Measurements from ENCODE around the gene TANC1.
A peak's percentile ranks its signal among the peaks of the same experiment; 100 is the strongest.
"Not testable (repeated sequence)": the region's sequence is repeated elsewhere in the genome, so short reads cannot be mapped to it uniquely, and the experiment has no call there.

The TANC1 gene

DNA sequence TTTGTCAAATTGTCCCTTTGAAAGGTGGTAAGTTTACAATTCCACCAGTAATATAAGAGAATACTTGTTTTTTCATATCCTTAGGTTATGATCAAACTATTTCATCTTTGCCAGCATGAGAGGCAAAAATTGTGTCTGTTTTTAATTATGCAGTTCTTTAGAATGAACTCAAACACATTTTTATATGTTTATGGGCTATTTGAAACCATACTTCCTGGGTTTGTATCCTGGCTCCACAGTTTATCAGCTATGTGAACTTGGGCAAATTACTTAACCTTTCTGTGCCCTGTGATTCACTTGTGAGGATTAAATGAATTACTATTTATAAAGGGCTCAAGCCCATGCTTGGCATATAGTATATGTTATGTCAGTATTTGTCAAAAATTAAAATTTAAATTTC, 109.4 kb downstream of the TANC1 start:
- no peak overlapping the region for H3K27ac ChIP-seq
- no peak for DNase-seq (ENCODE audit: low read depth, low spot score)

DNA sequence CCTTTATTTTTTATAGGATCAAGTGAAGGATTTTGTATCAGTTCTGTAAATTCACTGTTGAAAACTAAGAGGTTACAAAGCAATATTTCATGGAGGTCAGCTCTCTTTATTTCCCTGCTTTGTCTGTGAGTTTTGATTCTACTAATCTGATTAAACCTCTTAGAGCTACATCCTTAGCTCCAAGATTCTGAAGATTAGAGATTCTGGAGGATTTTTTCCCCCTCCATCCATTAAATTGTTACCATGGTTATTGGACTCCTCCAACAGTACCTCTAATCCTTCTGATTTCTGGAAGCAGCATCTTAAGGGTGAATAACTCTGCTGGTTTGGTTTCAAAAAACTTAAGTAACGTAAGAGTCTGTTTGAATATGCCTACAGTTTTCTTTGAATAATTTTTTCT, 110.0 kb downstream of the TANC1 start:
- DNase-seq (ENCODE audit: low read depth, low spot score) = no peak
- H3K27ac ChIP-seq = no peak overlapping the region

DNA sequence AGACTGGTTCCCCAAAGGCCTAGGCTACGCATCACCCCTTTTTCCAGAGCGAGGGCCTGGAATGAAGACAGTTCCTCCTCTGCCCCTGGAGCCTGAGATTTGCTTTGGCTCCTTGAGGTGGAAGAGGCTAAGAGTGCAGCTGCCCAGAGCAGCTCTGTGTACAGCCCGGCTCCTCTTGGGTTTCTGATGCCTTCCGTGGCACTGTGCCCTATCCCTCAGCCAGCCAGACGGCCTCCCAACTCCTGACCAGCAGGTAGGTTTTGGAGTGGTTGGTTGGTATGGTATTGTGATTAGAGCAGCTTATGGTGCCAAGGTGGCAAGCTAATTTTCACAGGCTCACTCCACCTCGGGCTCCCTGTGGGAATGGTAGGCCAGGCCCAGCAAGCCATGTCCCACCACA, 112.2 kb downstream of the TANC1 start:
- no peak overlapping the region for H3K27ac ChIP-seq
- no peak for DNase-seq (ENCODE audit: low read depth, low spot score)

DNA sequence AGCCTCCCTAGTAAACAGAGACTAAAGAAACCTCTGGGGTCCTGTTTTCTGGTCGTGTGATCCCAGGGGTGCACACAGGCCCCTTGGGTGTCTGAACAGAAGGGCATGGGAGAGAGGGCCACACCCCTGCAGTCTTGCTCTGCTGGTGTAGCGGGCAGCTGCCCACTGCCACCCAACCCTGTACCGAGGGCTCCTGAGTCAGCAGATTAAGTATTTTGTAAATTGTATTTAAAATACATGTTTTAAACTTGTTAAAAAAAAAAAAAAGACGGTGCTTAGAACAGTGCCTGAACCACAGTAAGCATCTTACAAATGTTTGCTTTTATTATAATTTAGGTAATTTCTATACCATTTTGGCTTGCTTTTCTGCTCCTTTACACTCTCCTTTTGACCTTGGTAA, 113.7 kb downstream of the TANC1 start:
- H3K27ac ChIP-seq = no peak overlapping the region
- no peak for DNase-seq (ENCODE audit: low read depth, low spot score)

DNA sequence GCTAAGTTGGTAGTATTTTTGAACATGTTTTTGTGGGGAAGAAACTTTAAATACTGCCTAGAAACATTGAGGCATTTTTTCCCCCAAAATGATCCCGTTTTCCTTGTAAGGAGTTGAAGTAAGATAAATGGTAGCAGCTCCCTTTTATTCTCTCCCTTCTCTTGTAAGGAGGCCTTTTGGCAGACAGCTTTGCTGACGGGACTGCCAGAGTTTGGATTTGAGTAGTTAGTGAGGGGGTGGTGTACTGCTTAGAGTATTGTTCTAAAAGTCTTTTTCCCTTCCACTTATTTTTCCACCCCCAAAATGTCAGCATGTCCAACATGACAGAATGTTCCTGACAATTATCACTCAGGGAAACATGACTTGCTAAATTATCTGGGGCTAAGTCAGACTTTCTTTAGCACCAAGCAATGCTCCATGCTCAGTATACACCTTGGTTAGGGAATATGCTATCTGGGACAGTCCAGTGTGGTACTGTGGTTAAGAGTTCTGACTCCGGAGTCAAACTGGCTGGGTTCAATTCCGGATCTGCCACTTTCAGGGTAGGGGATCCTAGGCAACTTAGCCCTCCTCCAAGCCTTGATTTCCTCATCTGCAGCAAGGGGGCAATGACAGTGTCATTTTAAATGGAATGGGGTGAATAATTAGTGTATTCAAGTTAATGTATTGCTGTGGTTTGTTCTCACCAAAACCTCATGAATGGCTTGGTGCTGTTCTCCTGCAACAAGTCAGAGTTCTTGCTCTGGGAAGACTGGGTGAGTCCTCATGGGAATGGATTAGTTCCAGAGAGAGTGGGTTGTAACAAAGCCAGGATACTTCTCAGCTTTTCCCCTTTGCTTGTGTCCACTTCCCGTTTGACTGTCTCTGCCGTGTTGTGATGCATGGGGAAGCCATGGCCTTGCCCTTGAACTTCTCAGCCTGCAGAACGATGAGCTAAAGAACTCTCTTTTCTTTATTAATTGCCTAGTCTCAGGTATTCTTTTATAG, 116.2 kb downstream of the TANC1 start:
- no peak for DNase-seq (ENCODE audit: low read depth, low spot score)
- no peak overlapping the region for H3K27ac ChIP-seq

DNA sequence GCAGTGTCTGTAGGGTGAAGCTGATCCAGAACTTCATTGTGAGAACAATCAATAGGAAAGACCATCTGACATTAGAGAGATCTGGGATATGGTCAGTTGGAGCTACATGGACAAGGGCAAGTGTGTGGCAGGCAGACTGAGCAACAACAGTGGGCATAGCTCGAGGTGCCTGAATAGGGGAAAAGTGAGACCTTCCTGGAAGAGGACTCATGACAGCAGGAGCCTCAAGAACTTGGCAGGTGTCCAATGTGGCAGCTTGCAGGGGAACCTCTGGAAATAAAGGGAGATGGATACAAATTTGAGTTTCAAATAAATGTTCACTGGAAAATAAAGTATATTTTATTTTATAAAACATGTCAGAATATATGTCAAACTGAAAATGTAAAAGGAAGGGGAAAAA, 117.9 kb downstream of the TANC1 start:
- no peak for DNase-seq (ENCODE audit: low read depth, low spot score)
- H3K27ac ChIP-seq = no peak overlapping the region

DNA sequence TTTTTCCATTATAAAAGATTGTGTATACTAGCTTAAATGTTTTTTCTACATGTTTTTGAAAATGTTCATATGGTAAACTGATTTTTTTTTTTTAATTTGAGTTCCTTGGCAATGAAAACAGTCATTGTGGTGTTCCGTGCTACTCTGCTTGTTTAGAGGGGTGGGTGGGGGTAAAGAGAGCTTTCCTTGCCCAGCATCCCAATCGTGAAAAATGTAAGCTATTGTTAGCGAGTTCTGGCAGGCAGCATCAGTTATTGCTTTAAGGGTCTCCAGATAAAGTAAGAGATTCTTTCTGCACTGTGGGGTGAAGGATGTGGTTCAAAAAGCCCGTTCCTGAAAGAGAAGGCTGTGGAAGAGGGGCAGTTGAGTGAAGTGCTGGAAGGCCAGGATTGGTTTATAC, 118.4 kb downstream of the TANC1 start:
- DNase-seq (ENCODE audit: low read depth, low spot score) = no peak
- no peak overlapping the region for H3K27ac ChIP-seq

DNA sequence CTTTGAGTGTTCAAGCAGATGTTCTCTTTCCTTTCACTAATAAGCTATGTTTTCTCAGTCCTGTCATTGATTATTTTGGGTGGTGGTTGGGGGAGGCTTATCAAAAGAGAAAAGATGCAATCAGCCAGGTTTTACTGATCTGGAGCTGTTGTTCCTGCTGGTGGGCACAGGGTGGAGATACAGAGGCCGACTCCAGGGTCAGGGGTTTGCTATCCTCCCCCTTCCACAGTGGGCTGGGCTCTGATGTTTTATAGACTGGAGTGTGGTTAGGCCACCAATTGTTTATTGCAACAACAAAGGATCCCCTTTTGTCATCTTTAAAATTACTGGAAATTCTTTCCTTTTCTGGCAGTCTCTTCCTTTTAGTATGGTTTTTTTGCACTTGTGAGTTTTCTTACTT, 120.5 kb downstream of the TANC1 start:
- DNase-seq (ENCODE audit: low read depth, low spot score) = no peak
- peak overlapping the region; percentile 91 for H3K27ac ChIP-seq

DNA sequence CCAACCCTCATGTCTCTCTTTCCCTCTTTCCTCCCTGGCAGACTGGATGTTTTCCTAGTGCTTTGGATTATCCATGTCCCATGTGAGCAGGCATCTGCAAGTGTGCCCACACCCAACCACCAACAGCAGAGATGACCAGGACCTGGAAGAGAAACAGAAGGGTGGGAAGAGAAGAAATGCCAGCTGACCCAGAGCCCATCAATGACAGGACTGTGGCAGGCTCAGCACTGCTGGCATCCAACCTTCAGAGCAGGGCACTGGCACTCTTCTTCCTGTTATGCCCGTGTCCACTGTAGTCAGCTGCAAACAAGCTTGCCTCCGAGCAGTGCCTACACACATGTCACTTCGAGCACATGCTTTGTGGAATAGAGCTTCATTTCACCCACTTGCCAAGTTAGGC, 121.1 kb downstream of the TANC1 start:
- peak overlapping the region; percentile 91 for H3K27ac ChIP-seq
- DNase-seq (ENCODE audit: low read depth, low spot score) = no peak

DNA sequence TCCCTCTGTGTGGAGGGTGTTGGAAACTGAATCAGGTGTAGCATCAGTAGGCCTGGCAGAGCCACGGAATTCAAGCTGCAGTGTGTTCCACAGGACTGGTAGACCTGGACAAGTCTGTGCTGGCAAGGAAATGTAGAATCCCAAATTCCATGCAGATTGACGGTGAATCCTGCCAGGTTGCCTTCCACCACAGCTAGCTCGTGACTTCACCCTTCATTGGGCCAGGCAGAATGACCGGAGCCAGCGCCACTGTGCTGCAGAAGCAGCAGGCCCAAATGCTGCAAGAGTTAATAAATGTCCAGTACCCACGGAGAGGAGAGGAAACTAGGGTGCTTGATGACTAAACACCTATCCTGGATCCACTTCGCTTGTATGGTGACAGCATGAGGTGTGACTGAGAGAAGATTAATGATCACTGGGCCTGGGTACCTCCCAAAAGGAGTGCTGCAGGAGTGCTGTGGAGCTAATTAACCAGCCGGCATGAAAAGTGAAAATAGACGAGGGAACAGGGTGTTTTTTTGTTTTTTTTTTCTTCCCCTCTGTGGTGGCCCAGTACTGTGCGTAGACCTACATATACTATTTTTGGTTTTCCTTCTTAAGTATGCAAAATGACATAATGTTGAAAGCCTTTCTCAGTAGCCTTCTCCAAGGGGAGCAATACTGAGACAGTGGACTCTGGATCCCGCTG, 122.2 kb downstream of the TANC1 start:
- peak overlapping the region; percentile 91 for H3K27ac ChIP-seq
- no peak for DNase-seq (ENCODE audit: low read depth, low spot score)

DNA sequence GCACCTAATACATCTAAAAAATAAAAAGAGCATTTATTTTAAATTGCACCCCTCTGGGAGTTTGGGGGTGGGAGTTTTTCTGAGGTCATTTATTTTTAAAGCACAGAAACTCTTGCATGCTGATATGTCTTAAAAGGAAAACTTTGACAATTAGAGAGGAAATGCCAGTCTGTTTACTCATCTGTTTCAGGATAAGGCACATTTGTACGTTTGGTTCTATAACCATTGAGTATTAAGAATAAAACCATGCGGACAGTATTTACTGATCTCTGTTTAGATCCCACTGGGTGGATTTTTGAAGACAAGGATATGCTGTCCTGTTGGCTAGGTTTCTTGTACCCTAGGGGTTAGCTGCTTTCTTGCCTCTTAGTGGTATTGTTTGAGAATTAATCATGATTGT, 122.9 kb downstream of the TANC1 start:
- no peak for DNase-seq (ENCODE audit: low read depth, low spot score)
- peak overlapping the region; percentile 91 for H3K27ac ChIP-seq

DNA sequence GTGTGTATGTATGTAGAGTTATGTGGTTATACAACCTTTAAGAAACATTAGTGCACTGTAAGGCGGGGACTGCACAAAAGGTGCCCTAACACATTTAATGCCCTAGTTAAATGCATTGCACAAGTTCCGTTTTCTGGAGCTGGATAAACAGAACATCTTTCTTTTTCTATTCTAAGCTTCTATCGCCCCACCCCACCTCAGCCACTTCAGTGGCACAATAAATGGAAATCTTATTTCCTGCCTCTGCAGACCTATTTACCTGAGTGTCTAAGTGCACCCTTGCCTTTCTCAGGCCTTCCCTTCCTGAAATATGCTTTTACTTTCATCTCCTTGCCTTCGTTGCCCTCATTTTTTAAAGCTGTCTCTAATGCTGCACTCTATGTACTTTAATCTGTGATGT, 123.5 kb downstream of the TANC1 start:
- no peak for DNase-seq (ENCODE audit: low read depth, low spot score)
- peak overlapping the region; percentile 91 for H3K27ac ChIP-seq

DNA sequence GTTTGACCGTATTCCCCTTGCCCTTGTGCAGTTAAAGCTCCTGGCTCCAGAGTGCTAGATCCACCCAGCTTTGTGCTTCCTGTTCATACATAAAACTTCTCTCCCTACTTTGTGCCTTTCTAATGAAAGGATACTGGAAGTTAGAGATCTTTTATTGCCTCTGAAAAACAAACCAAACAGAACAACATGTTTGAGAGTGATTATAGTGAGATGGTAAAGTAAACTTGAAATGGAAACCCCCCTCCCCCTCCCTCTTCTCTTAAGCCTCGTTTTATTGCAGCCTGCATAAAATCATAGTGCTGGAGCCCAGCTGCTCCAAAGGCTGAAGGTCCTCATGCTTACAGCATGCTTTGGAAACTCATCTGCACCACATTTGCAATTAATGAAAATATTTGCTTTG, 125.1 kb downstream of the TANC1 start:
- H3K27ac ChIP-seq = peak overlapping the region; percentile 91
- no peak for DNase-seq (ENCODE audit: low read depth, low spot score)

DNA sequence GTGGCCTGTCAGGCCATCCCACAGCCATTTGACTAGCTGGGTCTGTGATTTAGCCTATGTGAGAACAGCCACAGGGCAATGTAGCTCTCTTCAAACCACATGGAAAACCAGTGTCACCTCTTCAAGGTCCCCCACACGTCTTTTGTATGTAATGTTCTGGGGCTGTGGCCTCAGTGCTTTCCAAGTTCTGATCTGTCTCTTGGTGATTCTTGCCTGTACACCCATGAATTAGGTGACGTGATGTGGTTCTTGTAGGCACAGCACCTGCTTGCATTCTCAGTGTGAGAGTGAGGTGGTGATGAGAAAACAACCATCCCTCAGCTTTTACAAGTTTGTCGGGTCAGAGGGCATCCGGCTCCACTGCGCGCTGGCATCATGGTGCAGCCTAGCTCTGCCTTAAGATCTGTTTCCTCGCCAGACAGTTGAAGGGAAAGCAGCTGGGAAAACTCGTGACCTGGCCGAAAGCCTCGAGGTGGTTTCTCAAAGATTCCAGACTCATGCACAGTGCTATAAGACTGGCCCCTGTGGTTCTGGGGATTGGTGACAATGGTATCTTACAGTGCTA, 125.8 kb downstream of the TANC1 start:
- DNase-seq (ENCODE audit: low read depth, low spot score) = no peak
- H3K27ac ChIP-seq = no peak overlapping the region

DNA sequence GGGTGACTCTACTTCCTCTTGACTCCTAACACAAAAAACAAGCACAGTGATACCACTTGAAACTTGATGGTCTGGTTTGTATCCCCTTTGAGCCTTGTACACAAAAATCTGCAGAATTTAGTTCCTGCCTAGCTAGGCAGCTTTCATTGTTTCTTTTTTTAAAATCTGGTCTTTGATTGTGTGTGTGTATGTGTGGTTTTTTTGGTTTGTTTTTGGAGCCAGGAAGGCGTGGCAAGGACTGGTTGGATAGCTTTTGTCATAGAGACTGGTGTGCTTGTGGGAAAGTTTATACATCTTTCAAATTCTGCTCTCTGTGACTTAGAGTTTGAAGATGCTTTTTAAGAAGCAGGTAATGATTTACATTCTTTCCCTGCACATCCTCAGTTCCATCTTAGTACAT, 127.4 kb downstream of the TANC1 start:
- H3K27ac ChIP-seq = peak overlapping the region; percentile 92
- peak; percentile 29 for DNase-seq (ENCODE audit: low read depth, low spot score)

DNA sequence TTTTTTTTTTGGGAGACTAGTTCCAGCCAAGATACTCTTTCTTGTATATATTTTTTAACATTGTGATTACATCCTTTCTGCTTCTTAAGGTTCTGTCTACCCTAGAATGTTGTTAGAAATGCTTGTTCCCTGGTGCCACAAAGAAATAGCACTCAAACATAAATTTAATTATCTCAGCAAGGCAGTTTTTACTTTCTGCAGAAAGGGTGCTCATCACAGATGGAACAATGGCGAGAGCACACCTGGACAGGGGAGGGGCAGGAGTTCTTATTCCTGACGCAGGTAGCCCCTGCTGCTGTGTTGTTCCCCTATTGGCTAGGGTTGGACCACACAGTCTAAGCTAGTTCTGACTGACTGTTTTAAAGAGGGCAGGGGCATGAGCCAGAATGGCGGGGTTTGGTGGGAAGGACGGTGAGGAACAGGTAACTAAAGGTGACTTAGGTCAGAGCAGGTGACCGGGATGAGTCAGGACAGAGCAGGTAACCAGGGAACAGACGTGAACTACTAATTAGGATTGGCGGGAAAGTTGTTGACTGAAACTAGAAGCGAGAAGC, 127.9 kb downstream of the TANC1 start:
- peak overlapping the region; percentile 92 for H3K27ac ChIP-seq
- not testable (repeated sequence) for DNase-seq (ENCODE audit: low read depth, low spot score)

DNA sequence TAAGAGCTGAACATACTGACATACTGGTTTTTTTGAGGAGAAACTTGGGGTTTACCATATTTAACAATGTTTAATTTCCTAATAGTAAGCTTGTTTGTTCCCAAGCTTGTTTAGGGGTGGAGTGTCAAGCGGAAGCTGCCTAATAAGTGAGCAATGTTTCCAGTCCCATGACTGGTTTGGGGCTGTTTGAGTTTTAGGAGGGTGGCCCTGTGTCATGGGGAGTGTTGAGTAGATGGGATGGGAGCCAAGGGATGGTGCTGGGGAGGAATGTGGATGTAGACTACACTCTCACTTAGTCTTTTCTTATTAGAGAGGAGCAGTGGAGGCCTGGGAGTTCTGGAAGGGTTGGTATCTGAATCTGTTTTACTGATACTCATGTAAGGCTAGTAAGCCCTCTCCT, 128.5 kb downstream of the TANC1 start:
- DNase-seq (ENCODE audit: low read depth, low spot score) = peak; percentile 50
- H3K27ac ChIP-seq = peak overlapping the region; percentile 92

DNA sequence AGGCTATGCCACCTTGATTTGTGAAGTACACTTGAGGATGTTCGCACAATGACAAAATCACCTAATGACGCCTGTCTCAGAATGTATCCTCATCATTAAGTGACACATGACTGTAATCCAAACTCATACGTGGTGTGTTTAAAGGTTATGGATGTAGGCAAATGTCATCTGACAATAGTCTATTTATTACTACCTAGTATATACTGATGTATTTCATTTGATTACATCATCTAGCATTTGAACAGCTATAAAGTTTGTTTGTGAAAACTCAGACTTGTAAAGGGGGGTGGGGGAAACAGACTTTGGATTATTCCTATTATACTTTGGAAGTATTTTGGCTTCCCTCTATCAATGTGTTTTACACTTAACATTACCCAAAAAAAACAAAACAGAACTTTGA, 129.9 kb downstream of the TANC1 start:
- DNase-seq (ENCODE audit: low read depth, low spot score) = no peak
- peak overlapping the region; percentile 92 for H3K27ac ChIP-seq

DNA sequence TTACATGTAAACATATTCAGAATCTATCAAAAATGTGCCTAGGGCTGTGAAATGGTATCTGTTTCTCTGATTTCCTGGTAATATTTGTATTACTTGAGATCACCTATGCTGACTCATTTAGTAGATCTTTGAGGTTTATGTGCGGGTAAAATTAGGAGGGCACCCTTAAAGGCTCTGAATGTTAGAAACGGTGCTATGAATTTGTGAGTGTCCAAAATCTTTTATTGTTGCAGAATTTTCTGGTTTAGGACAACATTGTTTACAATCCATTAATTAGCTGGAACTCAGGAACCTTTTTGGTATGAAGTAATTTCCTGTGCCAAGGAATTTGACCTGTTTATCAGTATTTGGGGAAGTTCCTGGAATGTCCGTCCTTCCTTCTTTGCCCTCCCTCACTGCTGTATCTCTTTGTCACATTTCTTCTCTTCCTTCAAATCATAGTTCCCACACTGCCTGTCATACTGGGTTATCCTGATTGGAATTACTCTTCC, 130.5 kb downstream of the TANC1 start:
- peak overlapping the region; percentile 92 for H3K27ac ChIP-seq
- peak; percentile 18 for DNase-seq (ENCODE audit: low read depth, low spot score)

DNA sequence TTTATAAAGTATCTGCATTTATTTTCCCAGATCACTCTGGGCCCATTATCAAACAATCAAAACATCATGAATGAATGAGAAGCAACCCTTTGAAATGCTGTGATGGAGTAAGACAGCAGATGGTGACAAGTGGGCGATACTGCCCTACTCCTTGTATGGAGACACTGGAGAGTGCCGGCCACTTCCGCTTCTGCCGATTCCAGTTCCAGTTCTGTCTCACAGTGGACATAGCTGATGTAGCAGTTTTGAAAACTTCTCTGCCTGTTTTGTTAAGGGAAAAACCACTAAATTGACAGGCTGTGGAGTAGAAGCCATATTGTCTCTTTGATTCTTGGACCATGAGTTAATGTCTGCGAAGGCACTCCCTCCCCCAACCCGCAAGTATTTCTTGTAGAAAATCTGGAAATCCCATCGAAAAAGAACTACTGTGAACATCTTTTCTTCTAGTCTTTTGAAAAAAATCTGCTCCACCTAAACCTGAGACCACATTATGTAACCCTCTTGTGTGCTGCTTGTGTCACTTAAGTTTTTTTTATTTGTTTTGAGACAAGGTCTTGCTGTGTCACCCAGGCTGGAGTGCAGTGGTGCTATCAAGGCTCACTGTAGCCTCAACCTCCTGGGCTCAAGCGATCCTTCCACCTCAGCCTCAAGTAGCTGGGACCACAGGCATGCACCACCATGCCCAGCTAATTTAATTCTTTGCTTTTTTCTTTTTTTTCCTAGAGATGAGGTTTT, 133.5 kb downstream of the TANC1 start:
- no peak for DNase-seq (ENCODE audit: low read depth, low spot score)
- H3K27ac ChIP-seq = no peak overlapping the region
